HG02610 (cell line): Measurements from ENCODE around the gene SULF2.

ENCODE experiments used
- ATAC-seq: cut with Tn5 transposase; IDR thresholded peaks from one replicate; pipeline ENCODE4 v1.9.1; 2021; ENCODE audit warnings: mild to moderate bottlenecking, moderate library complexity; ENCODE audit not compliant: unreplicated experiment

Gene SULF2

DNA sequence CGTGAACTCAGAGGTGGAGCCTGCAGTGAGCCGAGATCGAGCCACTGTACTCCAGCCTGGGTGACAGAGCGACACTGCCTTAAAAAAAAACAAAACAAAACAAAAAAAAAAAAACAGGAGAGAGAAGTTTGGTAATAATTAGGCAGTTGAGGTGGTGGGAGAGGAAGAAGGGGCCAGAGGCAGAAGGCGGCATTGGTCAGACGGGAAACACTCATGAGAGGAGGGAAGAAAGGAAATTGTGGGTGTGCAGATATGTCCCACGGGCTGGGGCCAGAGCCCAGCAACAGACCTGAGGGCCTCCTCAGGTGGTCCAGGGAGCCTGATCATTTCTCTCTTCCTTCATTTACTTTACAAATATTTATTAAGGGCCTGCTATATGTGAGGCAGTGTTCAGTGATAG, 20.0 kb downstream of the SULF2 start:
- ATAC-seq, result no peak

- no peak for ATAC-seq
These were observed 21.0 kb downstream of the SULF2 start for GRCh38 chr20:47764154-47764733.

DNA sequence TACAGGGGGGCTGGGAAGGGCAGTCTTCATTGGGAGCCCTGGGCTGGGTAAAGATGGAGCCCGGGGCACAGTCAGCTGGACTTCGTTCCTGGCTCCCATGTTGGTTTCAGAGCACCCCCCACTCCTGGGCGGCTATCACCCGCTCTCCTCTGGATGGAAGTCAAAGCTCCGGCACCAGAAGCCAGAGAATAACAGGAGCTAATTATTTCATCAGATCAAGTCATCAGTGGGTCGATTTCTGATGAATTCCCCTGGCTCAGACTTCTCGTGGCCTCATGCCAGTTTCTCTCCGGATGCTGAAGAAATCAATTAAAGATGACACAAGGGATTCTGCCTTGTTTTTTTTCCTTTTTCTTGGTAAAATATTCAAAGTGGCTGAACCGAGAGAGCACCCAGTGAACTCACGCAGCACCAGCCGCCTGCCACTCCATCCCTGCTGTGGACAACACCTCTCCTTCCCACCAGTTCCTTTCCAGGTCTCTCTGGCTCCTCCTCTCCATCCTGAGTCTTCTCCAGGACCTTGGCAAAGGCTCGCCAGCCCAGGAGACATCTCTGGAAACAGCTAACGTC, 22.5 kb downstream of the SULF2 start:
- ATAC-seq, result no peak

DNA sequence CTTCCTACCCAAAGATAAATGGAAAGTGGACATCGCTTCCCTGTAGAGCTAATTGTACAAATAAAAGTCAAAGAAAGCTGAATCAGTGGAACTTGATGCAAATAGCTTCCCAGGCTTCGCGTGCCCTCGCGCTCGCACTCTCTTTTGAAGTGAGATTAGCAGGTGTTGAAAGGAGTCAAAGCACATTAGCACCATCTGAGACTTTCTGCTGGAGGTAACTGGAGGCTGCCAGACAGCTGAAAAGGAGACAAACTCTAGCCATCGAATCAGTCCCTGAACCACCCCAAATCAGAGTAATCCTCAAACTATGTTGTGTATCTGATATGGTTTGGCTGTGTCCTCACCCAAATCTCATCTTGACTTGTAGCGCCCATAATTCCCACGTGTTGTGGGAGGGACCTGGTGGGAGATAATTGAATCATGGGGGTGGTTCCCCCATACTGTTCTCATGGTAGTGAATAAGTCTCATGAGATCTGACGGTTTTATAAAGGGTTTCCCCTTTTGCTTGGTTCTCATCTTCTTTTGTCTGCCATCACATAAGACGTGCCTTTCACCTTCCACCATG, 23.7 kb downstream of the SULF2 start:
- no peak for ATAC-seq

DNA sequence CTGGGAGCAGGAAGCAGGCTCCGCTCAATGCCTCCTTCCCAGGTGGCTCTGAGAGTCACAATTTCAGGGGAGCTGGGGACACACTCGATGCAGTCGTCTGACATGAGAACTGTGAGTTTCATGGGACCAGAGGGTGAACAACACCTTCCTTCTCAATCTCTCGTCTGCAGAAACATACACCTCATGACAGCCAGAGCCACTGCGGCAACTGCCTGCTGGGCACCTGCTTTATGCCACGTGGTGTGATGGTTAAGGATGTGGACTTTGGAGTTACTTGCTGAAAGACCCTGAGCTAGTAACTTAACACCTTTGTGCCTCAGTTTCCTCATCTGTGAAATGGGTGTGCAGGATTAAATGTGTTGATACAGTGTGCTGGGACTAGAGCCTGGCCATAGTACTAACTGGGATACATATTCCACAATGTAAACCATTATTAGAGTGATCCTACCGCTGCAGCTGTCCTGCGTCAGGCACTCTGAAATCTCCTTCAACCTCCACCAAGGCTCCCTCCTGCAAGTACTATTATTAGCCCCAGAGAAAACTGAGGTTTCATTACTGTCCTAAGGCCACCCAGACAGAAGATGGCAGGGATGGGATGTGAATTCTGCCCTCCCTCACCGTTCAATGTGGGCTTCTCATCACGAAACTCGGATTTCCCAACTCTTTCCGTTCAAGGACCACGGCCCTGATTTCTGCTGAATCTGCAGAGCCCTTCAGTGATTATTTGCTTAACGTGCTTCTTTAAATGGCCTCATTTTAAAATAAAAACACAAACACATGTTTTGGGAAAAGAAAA, 24.4 kb downstream of the SULF2 start:
- no peak for ATAC-seq

DNA sequence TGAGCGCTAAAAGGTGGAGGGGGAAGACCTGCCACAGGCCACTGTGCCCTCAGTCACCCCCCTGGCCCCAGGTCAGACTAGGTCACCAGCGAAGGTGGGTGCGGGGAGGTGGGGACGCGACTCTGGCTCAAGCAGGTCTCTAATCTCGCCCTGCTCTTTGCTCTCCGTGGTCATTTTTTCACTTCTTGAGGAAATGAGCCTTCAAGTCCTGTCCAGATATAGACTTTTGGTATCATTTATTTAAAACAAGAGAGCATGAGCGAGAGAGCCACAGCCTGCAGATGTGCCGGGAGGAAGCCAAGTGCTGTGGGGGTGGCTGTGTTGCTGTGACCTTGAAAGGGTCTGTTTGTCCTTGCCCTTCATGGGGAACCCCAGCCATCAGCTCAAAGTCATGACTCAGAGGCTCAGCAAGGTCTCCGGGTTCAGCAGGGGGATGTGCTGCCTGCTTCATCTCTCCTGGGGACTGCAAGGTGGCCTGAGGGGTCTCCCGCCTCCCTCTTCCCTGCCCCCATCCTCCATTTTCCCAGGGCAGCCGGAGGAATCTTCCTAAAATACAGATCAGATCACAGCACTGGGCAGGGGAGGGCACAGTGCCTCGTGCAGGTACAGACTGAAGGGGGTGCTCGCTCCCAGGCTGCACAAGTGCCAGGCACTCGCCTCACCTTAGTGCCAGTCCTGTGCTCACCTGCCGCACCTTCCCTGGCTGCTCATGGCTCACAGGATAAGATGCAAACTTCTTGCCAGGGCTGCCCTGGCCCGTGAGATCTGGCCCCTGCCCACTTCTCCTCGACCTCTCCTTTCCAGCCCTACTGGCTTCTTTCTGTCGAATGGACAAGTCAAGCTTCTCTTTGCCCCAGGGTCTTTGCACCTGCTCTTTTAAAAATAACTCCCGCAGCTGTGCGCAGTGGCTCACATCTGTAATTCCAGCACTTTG, 26.5 kb downstream of the SULF2 start:
- ATAC-seq, result no peak

- ATAC-seq, result no peak
These were observed 27.9 kb downstream of the SULF2 start for GRCh38 chr20:47757145-47758035.

GRCh38 chr20:47754946-47755652, 30.2 kb downstream of the SULF2 start:
- no peak for ATAC-seq

- ATAC-seq, result no peak
These were observed 30.9 kb downstream of the SULF2 start for GRCh38 chr20:47754388-47754715.

GRCh38 chr20:47753576-47754387, 31.5 kb downstream of the SULF2 start:
- ATAC-seq, result no peak

DNA sequence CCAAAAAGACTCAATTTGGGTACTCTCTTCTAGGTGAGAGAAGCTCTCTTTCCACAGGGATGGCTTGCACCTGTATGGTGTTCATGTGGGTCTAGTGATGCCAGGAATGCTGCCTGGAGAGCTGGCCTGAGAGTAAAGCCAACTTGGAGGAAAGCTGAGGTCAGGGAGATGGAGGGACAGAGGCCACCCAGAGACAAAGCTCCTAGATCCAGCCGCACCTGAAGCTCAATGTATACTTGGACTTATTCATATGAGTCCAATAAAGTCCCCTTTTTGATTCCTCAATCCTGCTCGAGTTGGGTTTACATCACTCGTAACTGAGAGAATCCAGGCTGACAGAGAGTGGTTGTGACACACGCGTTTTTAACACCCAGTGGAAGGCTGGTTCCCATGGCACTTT, 33.8 kb downstream of the SULF2 start:
- ATAC-seq, result no peak

DNA sequence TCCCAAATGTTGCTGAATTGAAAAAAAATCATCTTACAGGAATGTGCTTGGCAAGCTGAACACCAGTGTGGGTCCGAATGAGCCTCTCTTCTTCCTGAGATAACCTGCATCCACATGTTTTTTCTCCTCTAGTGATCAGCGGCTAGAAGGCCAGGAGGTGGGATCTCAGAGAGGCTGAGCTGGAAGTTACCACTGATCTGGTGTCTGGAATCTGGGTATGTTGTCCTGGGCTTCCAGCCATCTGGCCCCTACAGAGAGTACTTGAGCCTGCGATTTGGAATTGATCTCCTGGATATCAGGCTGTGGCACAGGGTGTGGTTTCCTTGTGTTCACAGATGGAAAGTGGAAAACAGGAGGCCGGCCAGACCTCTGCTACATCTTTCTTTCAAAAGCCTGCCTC, 35.9 kb downstream of the SULF2 start:
- ATAC-seq, result no peak

DNA sequence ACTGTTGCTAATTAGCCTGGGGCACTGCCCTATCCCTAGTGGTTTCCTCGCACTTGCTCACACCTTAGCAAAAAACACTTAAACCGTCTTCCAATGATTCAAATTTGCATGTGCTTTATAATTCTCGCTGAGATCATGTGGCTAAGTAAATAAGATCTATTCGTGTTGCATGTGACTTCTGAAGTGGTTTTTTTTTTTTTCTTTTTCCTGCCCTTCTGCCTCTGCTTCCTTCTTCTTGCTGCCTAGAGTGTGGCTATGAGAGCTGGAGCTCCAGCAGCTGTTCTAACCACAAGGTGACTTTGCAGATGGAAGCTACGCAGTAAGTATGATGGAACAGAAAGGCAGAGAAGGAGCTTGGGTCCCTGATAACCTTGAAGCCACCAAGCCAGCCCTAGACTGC, 36.5 kb downstream of the SULF2 start:
- ATAC-seq, result no peak

- ATAC-seq, result no peak
These were observed 37.2 kb downstream of the SULF2 start for GRCh38 chr20:47748069-47748468.

DNA sequence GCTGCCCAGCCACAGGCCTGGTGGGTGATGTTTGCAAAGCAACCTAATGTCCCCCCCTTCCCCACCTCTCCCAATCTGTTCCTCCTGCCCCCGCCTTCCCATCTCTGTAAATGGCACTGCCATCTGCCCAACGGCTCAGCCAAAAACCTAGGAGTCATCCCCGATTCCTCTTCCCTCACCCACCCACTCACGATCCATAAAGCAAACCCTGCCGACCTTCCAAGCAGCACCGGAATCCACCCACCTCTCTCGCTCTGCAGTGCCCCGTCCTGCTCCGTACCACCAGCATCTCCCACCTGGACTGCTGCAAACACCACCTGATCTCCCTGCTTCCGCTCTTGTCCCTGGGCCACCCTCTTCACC, 37.6 kb downstream of the SULF2 start:
- no peak for ATAC-seq

GRCh38 chr20:47744803-47745202, 40.5 kb downstream of the SULF2 start:
- ATAC-seq, result no peak

GRCh38 chr20:47743671-47744070, 41.6 kb downstream of the SULF2 start:
- ATAC-seq, result no peak

DNA sequence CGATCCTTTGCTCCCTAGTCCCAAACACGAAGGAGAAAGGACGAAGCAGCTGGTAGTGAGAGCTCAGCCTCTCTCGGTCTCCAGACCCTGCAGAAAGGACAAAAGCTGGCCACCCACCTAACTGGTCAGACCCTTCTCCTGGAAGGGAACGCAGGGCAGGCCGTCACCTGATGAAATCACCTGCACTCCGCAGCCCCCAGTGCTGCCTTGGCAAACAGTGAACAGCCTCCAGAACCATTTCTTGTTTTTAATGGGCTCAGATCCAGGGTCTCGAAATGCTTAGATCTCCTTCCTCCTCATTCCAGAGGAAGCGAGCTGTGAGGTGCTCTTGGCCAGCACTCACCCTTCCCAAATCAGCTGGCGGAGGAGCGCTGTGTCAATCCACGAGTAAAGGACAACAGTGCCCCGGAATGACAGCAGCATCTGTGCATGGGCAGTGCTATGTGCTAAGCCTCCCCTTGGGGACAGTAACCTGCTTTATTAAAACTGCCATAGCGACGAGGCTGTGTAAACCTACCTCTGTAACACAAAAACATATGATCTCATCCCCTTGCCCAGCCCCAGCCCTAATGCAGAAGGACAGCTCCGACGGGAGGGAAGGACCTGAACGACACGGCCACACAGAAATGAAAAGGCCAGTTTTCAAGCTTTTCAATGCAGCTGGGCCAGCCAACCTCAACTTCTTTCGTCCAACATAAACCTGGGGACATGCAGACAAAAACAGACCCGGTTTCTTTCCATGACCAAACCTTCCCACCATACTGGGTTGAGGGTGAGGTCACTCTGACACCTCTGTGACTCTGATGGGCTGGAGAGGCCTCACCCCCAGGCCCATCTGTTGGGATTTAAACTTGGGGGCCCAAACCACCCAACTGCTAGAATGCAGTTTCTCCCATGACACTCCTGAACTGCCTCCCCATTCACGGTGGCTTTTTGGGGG, 43.3 kb downstream of the SULF2 start:
- ATAC-seq, result no peak
